ENCODE data around the gene INTS7. TPM values are rescaled to one million over a fixed set of nuclear protein-coding genes. Genes with fewer than 3 reads are reported as not detected.

Gene INTS7
- total RNA-seq, 2 donors from 2014 or later = 27.6 to 32.8 TPM

DNA sequence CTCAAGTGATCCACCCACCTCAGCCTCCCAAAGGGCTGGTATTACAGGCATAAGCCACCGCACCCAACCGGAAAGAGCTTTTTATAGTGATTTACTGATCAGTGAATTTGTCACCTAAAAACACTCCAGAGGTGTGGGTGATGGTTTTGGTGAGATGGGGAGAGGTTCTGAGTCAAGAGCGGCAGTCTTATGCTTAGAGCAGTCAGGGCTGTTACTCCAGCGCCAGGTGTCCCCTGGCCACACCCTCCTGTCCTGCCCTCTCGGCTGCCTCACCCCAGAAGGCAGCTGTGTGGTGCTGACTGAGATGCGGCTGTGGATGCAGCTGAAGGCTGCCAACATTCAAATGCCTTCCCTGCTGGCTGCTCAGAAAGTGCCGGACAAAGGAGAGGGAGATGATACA, 110.3 kb downstream of the INTS7 start:
- WGBS, 2 experiments (ENCODE audit: insufficient coverage in 1 of 2, insufficient read length in 1 of 2) = 80 to 92% methylated on average over 2 to 7 of the region's 7 CpGs
- Histone ChIP-seq H3K4me1 (ENCODE audit: control insufficient read depth, insufficient read depth, low read length) (peaks cover 4% of the 10 kb centered on the region), H3K36me3 (ENCODE audit: control insufficient read depth, insufficient read depth, low read length) (no peaks in the 10 kb centered on the region), H3K27ac (ENCODE audit: low read depth, low read length) (no peak overlapping the region), H3K9me3 (ENCODE audit: control insufficient read depth, low read length) (no peaks in the 10 kb centered on the region), H3K9ac (ENCODE audit: extremely low read depth, low read length, poor library complexity, severe bottlenecking) (no peak overlapping the region), H3K4me3 (ENCODE audit: low read length) (no peak overlapping the region), H3K27me3 (ENCODE audit: control insufficient read depth, insufficient read depth, low read length, poor library complexity, severe bottlenecking) (no peaks in the 10 kb centered on the region)
- no peaks in the 10 kb centered on the region for H3K9me3 Mint-ChIP-seq
- H3K27ac Mint-ChIP-seq = no peak overlapping the region
- peaks cover 14% of the 10 kb centered on the region for H3K4me1 Mint-ChIP-seq
- no peaks in the 10 kb centered on the region for H3K27me3 Mint-ChIP-seq (ENCODE audit: insufficient read depth)
- no peaks in the 10 kb centered on the region for H3K36me3 Mint-ChIP-seq (ENCODE audit: low read depth)
- TF ChIP-seq, protein P1, sequence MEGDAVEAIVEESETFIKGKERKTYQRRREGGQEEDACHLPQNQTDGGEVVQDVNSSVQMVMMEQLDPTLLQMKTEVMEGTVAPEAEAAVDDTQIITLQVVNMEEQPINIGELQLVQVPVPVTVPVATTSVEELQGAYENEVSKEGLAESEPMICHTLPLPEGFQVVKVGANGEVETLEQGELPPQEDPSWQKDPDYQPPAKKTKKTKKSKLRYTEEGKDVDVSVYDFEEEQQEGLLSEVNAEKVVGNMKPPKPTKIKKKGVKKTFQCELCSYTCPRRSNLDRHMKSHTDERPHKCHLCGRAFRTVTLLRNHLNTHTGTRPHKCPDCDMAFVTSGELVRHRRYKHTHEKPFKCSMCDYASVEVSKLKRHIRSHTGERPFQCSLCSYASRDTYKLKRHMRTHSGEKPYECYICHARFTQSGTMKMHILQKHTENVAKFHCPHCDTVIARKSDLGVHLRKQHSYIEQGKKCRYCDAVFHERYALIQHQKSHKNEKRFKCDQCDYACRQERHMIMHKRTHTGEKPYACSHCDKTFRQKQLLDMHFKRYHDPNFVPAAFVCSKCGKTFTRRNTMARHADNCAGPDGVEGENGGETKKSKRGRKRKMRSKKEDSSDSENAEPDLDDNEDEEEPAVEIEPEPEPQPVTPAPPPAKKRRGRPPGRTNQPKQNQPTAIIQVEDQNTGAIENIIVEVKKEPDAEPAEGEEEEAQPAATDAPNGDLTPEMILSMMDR (conservative IDR thresholded peaks at IDR 0.05) = no peak
- DNase-seq = peak; percentile 68
- no peak overlapping the region for H3K4me3 Mint-ChIP-seq

DNA sequence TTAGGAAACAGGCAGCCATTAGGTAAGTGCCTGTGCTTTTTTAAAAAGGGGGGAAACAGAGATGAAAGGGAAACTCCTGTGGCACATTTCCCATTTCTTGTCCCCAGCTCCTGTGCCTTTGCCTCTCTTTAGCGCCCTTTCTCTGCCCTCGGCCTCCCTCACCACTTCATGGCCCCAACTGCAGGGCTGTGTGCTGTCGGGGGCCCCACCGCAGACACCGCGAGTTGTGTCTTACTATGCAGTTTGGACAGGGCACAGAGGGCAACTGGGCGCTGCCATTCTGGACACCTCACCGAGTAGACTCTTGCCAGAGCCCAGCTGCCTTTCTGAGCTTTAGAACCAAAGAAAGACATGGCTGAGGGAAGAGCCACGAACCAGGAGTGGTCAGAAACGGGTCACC, 111.1 kb downstream of the INTS7 start:
- H3K9me3 Mint-ChIP-seq = no peaks in the 10 kb centered on the region

GRCh38 chr1:211923095-211923494, 112.3 kb downstream of the INTS7 start:
- Histone ChIP-seq H3K4me3 (ENCODE audit: low read length) (no peak overlapping the region), H3K27ac (ENCODE audit: low read depth, low read length) (no peak overlapping the region), H3K36me3 (ENCODE audit: control insufficient read depth, insufficient read depth, low read length) (no peaks in the 10 kb centered on the region), H3K9ac (ENCODE audit: extremely low read depth, low read length, poor library complexity, severe bottlenecking) (no peak overlapping the region), H3K27me3 (ENCODE audit: control insufficient read depth, insufficient read depth, low read length, poor library complexity, severe bottlenecking) (no peaks in the 10 kb centered on the region), H3K4me1 (ENCODE audit: control insufficient read depth, insufficient read depth, low read length) (no peaks in the 10 kb centered on the region), H3K9me3 (ENCODE audit: control insufficient read depth, low read length) (no peaks in the 10 kb centered on the region)
- H3K4me1 Mint-ChIP-seq = peaks cover under 1% of the 10 kb centered on the region
- H3K4me3 Mint-ChIP-seq = no peak overlapping the region
- peaks cover 5% of the 10 kb centered on the region for H3K27me3 Mint-ChIP-seq (ENCODE audit: insufficient read depth)
- no peak for DNase-seq
- WGBS, 2 experiments (ENCODE audit: insufficient coverage in 1 of 2, insufficient read length in 1 of 2) = 91 to 92% methylated on average over 4 to 5 of the region's 5 CpGs
- TF ChIP-seq, protein P1 (conservative IDR thresholded peaks at IDR 0.05) = no peak
- no peaks in the 10 kb centered on the region for H3K36me3 Mint-ChIP-seq (ENCODE audit: low read depth)
- H3K27ac Mint-ChIP-seq = no peak overlapping the region
- no peaks in the 10 kb centered on the region for H3K9me3 Mint-ChIP-seq

More for the DNA sequence above, 111.1 kb downstream of the INTS7 start:
- Mint-ChIP-seq H3K4me1 (peaks cover 12% of the 10 kb centered on the region), H3K36me3 (ENCODE audit: low read depth) (no peaks in the 10 kb centered on the region), H3K27ac (no peak overlapping the region), H3K27me3 (ENCODE audit: insufficient read depth) (no peaks in the 10 kb centered on the region), H3K4me3 (no peak overlapping the region)
- no peaks in the 10 kb centered on the region for H3K36me3 ChIP-seq (ENCODE audit: control insufficient read depth, insufficient read depth, low read length)
- no peak overlapping the region for H3K9ac ChIP-seq (ENCODE audit: extremely low read depth, low read length, poor library complexity, severe bottlenecking)
- DNase-seq = no peak
- peaks cover 4% of the 10 kb centered on the region for H3K4me1 ChIP-seq (ENCODE audit: control insufficient read depth, insufficient read depth, low read length)
- no peaks in the 10 kb centered on the region for H3K9me3 ChIP-seq (ENCODE audit: control insufficient read depth, low read length)
- H3K27me3 ChIP-seq (ENCODE audit: control insufficient read depth, insufficient read depth, low read length, poor library complexity, severe bottlenecking) = no peaks in the 10 kb centered on the region
- 91 to 93% methylated on average over 10 of the region's 10 CpGs for WGBS, 2 experiments (ENCODE audit: insufficient coverage in 1 of 2, insufficient read length in 1 of 2)
- H3K27ac ChIP-seq (ENCODE audit: low read depth, low read length) = no peak overlapping the region
- H3K4me3 ChIP-seq (ENCODE audit: low read length) = no peak overlapping the region
- TF ChIP-seq, protein P1 (conservative IDR thresholded peaks at IDR 0.05) = no peak

Measured in endodermal cell (in vitro differentiated cells).